GM23338 (cell line): ENCODE results near the gene C1QTNF4. TPM values are rescaled to one million over a fixed set of nuclear protein-coding genes. Genes with fewer than 3 reads are reported as not detected.

Source experiments
- ATAC-seq: fragments of 200-7000 bp; cut with Tn5 transposase; 3 replicates; pipeline ENCODE4 v1.9.1; 2020
- DNase-seq: peaks from one replicate; pipeline ENCODE4 v3.0.0-alpha.2; 2015; ENCODE audit warnings: low spot score
- H2AFZ ChIP-seq: fragments of 200-600 bp; sonication (generic); 2 replicates; pipeline ENCODE4 v1.8.0; 2016; ENCODE audit warnings: antibody characterized with exemption, mild to moderate bottlenecking, moderate library complexity
- H3F3A ChIP-seq: fragments of 200-600 bp; sonication (generic); replicated peaks from 2 replicates; pipeline ENCODE4 v1.8.0; 2017; ENCODE audit warnings: antibody characterized with exemption, mixed run types, low read depth
- H3K27ac ChIP-seq: fragments of 200-600 bp; sonication (generic); 2 replicates; pipeline ENCODE4 v1.6.1; 2016; ENCODE audit warnings: low read depth
- H3K27me3 ChIP-seq: fragments of 200-600 bp; sonication (generic); 2 replicates; pipeline ENCODE4 v1.8.0; 2016; ENCODE audit warnings: mild to moderate bottlenecking, mixed run types, moderate library complexity; ENCODE audit not compliant: insufficient read depth
- H3K36me3 ChIP-seq: fragments of 200-600 bp; sonication (generic); 2 replicates; pipeline ENCODE4 v1.8.0; 2016; ENCODE audit warnings: mild to moderate bottlenecking; ENCODE audit not compliant: insufficient read depth
- H3K4me1 ChIP-seq: fragments of 200-600 bp; sonication (generic); 2 replicates; pipeline ENCODE4 v1.8.0; 2016; ENCODE audit warnings: mild to moderate bottlenecking, moderate library complexity; ENCODE audit not compliant: insufficient read depth
- H3K4me2 ChIP-seq: fragments of 200-600 bp; sonication (generic); 2 replicates; pipeline ENCODE4 v1.7.1; 2017; ENCODE audit warnings: mixed run types
- H3K4me3 ChIP-seq: fragments of 200-600 bp; sonication (generic); 2 replicates; pipeline ENCODE4 v1.6.1; 2016; ENCODE audit warnings: mixed run types
- H3K79me2 ChIP-seq: fragments of 200-600 bp; sonication (generic); replicated peaks from 2 replicates; pipeline ENCODE4 v1.8.0; 2017; ENCODE audit warnings: mild to moderate bottlenecking; ENCODE audit not compliant: insufficient read depth
- H3K9me2 ChIP-seq: fragments of 200-600 bp; sonication (generic); 2 replicates; pipeline ENCODE4 v1.8.0; 2017; ENCODE audit not compliant: insufficient read depth
- H4K20me1 ChIP-seq: fragments of 200-600 bp; sonication (generic); replicated peaks from 2 replicates; pipeline ENCODE4 v1.8.0; 2017; ENCODE audit warnings: mild to moderate bottlenecking; ENCODE audit not compliant: insufficient read depth
- H3K27ac Mint-ChIP-seq: 2 replicates; pipeline ENCODE4 v1.8.0; 2020; ENCODE audit warnings: inconsistent platforms, mild to moderate bottlenecking, moderate library complexity, mixed read lengths
- H3K27me3 Mint-ChIP-seq: 3 replicates; pipeline ENCODE4 v1.8.0; 2022; ENCODE audit warnings: low read depth, mild to moderate bottlenecking, moderate library complexity, mixed read lengths, inconsistent platforms; ENCODE audit not compliant: insufficient read depth, poor library complexity
- H3K36me3 Mint-ChIP-seq: 3 replicates; pipeline ENCODE4 v1.8.0; 2021; ENCODE audit warnings: low read depth, mild to moderate bottlenecking, inconsistent platforms, moderate library complexity, mixed read lengths
- H3K4me1 Mint-ChIP-seq: 3 replicates; pipeline ENCODE4 v1.8.0; 2020; ENCODE audit warnings: mild to moderate bottlenecking, inconsistent platforms, mixed read lengths
- H3K4me3 Mint-ChIP-seq: 3 replicates; pipeline ENCODE4 v1.8.0; 2021; ENCODE audit warnings: moderate library complexity, mild to moderate bottlenecking, inconsistent platforms, mixed read lengths
- H3K9me3 Mint-ChIP-seq: 3 replicates; pipeline ENCODE4 v1.8.0; 2020; ENCODE audit warnings: moderate library complexity, mild to moderate bottlenecking, inconsistent platforms, mixed read lengths
- CREB1 ChIP-seq: fragments of 250-450 bp; sonication (Bioruptor Pico); IDR thresholded peaks from 2 replicates; pipeline ENCODE4 v1.5.0; 2020; ENCODE audit warnings: low read depth, mild to moderate bottlenecking, moderate library complexity
- NANOG ChIP-seq: IDR thresholded peaks from 2 replicates; pipeline ENCODE4 v1.6.1; 2016; ENCODE audit warnings: antibody characterized with exemption, borderline replicate concordance
- STAT1 ChIP-seq: IDR thresholded peaks from one replicate; pipeline ENCODE4 v1.6.1; 2016; ENCODE audit warnings: antibody characterized with exemption; ENCODE audit not compliant: unreplicated experiment
- polyA plus RNA-seq: library from polyadenylated mRNA; unstranded; fragments of >200 nt; fragmentation: Nextera tagmentation; extraction: Ambion mirVana; gene quantifications from 2 replicates; pipeline ENCODE4 v1.2.1, GENCODE V29; 2016
- total RNA-seq: library from RNA; depleted of rRNA; stranded (reverse); fragments of >200 nt; shearing (Covaris generic); gene quantifications from 2 replicates; pipeline ENCODE4 v1.2.3, GENCODE V29; 2014
- TF ChIP-seq, protein P1 (sequence below): fragments of 250-450 bp; sonication (Bioruptor Pico); IDR thresholded peaks from 2 replicates; pipeline ENCODE4 v1.5.0; 2020; ENCODE audit warnings: mild to moderate bottlenecking, moderate library complexity
- TF ChIP-seq, protein P2 (sequence below): IDR thresholded peaks from one replicate; pipeline ENCODE4 v1.6.1; 2018; ENCODE audit warnings: antibody characterized with exemption; ENCODE audit not compliant: unreplicated experiment
- TF ChIP-seq, protein P3 (sequence below), 2 experiments: fragments of 200-600 bp in 1 of 2; sonication (generic) in 1 of 2; conservative IDR thresholded peaks; 2 replicates each; pipeline versions ENCODE4 v1.5.1 to v1.6.1; 2016 to 2017; ENCODE audit warnings: antibody characterized with exemption in 2 of 2, low read depth in 2 of 2, mild to moderate bottlenecking in 2 of 2, moderate library complexity in 1 of 2

The C1QTNF4 gene
- total and polyA plus RNA-seq, 2 experiments from 2014 or later, result 5.2 to 6.6 TPM

DNA sequence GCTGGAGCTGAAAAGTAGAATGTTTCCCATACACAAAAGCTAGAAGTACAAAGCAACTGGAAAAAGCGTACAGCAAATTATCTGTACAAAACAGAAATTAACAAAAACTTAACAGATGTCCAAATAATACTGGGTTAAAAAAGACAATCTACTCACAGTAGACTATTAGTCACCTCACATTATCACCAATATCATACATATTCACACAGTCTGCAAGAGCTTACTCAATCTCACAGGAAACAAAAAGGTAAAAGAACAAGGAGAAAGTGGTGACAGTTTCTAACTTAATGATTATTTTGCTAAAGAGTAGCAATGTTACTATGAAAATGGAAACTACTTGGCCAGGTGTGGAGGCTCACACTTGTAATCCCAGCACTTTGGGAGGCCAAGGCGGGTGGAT, 53.1 kb downstream of the C1QTNF4 start (continued):
- TF ChIP-seq, protein P1, sequence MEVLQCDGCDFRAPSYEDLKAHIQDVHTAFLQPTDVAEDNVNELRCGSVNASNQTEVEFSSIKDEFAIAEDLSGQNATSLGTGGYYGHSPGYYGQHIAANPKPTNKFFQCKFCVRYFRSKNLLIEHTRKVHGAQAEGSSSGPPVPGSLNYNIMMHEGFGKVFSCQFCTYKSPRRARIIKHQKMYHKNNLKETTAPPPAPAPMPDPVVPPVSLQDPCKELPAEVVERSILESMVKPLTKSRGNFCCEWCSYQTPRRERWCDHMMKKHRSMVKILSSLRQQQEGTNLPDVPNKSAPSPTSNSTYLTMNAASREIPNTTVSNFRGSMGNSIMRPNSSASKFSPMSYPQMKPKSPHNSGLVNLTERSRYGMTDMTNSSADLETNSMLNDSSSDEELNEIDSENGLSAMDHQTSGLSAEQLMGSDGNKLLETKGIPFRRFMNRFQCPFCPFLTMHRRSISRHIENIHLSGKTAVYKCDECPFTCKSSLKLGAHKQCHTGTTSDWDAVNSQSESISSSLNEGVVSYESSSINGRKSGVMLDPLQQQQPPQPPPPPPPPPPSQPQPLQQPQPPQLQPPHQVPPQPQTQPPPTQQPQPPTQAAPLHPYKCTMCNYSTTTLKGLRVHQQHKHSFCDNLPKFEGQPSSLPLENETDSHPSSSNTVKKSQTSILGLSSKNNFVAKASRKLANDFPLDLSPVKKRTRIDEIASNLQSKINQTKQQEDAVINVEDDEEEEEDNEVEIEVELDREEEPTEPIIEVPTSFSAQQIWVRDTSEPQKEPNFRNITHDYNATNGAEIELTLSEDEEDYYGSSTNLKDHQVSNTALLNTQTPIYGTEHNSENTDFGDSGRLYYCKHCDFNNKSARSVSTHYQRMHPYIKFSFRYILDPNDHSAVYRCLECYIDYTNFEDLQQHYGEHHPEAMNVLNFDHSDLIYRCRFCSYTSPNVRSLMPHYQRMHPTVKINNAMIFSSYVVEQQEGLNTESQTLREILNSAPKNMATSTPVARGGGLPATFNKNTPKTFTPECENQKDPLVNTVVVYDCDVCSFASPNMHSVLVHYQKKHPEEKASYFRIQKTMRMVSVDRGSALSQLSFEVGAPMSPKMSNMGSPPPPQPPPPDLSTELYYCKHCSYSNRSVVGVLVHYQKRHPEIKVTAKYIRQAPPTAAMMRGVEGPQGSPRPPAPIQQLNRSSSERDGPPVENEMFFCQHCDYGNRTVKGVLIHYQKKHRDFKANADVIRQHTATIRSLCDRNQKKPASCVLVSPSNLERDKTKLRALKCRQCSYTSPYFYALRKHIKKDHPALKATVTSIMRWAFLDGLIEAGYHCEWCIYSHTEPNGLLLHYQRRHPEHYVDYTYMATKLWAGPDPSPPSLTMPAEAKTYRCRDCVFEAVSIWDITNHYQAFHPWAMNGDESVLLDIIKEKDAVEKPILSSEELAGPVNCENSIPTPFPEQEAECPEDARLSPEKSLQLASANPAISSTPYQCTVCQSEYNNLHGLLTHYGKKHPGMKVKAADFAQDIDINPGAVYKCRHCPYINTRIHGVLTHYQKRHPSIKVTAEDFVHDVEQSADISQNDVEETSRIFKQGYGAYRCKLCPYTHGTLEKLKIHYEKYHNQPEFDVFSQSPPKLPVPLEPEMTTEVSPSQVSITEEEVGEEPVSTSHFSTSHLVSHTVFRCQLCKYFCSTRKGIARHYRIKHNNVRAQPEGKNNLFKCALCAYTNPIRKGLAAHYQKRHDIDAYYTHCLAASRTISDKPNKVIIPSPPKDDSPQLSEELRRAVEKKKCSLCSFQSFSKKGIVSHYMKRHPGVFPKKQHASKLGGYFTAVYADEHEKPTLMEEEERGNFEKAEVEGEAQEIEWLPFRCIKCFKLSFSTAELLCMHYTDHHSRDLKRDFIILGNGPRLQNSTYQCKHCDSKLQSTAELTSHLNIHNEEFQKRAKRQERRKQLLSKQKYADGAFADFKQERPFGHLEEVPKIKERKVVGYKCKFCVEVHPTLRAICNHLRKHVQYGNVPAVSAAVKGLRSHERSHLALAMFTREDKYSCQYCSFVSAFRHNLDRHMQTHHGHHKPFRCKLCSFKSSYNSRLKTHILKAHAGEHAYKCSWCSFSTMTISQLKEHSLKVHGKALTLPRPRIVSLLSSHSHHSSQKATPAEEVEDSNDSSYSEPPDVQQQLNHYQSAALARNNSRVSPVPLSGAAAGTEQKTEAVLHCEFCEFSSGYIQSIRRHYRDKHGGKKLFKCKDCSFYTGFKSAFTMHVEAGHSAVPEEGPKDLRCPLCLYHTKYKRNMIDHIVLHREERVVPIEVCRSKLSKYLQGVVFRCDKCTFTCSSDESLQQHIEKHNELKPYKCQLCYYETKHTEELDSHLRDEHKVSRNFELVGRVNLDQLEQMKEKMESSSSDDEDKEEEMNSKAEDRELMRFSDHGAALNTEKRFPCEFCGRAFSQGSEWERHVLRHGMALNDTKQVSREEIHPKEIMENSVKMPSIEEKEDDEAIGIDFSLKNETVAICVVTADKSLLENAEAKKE (CRISPR knock-in tag), result no peak

DNA sequence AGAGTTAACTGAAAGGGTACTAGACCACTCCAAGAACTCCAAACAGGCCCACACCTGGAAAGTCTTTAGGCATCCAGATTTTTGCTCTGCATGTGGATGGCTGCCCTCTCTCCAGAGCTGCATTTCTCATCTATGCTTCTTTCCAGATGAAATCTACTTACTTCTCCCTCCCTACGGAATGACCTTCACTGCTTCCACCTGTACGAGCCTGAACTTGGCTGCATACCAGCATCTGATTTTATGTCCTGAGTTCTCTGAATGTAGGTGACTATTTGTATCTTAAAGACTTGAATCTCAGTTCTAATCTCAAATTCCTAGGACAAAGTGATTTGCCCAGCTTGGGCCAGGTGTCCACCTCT, 54.6 kb downstream of the C1QTNF4 start:
- DNase-seq, result no peak
- Mint-ChIP-seq H3K27me3 (no peaks in the 10 kb centered on the region), H3K4me3 (no peak overlapping the region), H3K36me3 (peaks cover 15% of the 10 kb centered on the region; the same call in 2 of the 3 replicates), H3K27ac (no peak overlapping the region), H3K9me3 (no peaks in the 10 kb centered on the region; the same call in 2 of the 3 replicates), H3K4me1 (peaks cover 32% of the 10 kb centered on the region)
- no peaks in the 10 kb centered on the region for H3K36me3 ChIP-seq
- H3K4me1 ChIP-seq, result peaks cover 41% of the 10 kb centered on the region
- no peak for ATAC-seq
- peak overlapping the region; percentile 74 for H3K27ac ChIP-seq
- H3F3A ChIP-seq, result peaks cover 10% of the 10 kb centered on the region; the same call in 1 of the 2 replicates
- TF ChIP-seq, protein P2, sequence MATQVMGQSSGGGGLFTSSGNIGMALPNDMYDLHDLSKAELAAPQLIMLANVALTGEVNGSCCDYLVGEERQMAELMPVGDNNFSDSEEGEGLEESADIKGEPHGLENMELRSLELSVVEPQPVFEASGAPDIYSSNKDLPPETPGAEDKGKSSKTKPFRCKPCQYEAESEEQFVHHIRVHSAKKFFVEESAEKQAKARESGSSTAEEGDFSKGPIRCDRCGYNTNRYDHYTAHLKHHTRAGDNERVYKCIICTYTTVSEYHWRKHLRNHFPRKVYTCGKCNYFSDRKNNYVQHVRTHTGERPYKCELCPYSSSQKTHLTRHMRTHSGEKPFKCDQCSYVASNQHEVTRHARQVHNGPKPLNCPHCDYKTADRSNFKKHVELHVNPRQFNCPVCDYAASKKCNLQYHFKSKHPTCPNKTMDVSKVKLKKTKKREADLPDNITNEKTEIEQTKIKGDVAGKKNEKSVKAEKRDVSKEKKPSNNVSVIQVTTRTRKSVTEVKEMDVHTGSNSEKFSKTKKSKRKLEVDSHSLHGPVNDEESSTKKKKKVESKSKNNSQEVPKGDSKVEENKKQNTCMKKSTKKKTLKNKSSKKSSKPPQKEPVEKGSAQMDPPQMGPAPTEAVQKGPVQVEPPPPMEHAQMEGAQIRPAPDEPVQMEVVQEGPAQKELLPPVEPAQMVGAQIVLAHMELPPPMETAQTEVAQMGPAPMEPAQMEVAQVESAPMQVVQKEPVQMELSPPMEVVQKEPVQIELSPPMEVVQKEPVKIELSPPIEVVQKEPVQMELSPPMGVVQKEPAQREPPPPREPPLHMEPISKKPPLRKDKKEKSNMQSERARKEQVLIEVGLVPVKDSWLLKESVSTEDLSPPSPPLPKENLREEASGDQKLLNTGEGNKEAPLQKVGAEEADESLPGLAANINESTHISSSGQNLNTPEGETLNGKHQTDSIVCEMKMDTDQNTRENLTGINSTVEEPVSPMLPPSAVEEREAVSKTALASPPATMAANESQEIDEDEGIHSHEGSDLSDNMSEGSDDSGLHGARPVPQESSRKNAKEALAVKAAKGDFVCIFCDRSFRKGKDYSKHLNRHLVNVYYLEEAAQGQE, result no peak
- TF ChIP-seq NANOG, result no peak
- TF ChIP-seq CREB1 (CRISPR knock-in tag), result no peak
- TF ChIP-seq, protein P3, sequence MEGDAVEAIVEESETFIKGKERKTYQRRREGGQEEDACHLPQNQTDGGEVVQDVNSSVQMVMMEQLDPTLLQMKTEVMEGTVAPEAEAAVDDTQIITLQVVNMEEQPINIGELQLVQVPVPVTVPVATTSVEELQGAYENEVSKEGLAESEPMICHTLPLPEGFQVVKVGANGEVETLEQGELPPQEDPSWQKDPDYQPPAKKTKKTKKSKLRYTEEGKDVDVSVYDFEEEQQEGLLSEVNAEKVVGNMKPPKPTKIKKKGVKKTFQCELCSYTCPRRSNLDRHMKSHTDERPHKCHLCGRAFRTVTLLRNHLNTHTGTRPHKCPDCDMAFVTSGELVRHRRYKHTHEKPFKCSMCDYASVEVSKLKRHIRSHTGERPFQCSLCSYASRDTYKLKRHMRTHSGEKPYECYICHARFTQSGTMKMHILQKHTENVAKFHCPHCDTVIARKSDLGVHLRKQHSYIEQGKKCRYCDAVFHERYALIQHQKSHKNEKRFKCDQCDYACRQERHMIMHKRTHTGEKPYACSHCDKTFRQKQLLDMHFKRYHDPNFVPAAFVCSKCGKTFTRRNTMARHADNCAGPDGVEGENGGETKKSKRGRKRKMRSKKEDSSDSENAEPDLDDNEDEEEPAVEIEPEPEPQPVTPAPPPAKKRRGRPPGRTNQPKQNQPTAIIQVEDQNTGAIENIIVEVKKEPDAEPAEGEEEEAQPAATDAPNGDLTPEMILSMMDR (conservative IDR thresholded peaks at IDR 0.05; ENCODE audit: low read depth in 2 of 2), result 0 out of 4 replicates have a peak, but pooled peaks of 1 of the 2 experiments have one; percentile 13
- TF ChIP-seq STAT1, result no peak
- peaks cover 85% of the 10 kb centered on the region for H4K20me1 ChIP-seq
- H3K79me2 ChIP-seq, result peaks cover 100% of the 10 kb centered on the region
- H3K9me2 ChIP-seq, result no peaks in the 10 kb centered on the region; the same call in 1 of the 2 replicates
- H2AFZ ChIP-seq, result no peak overlapping the region
- H3K27me3 ChIP-seq, result no peaks in the 10 kb centered on the region
- peak overlapping the region; percentile 53 for H3K4me2 ChIP-seq
- H3K4me3 ChIP-seq, result 0 out of 2 replicates have a peak overlapping the region, but pooled peaks have one; percentile 18
